OCI-LY3 (cell line): Measurements from ENCODE around the gene ZNF184.

ENCODE experiments used
- H2AFZ ChIP-seq: fragments of 200-600, 300-600 bp; shearing (Covaris generic); 2 replicates; pipeline ENCODE4 v1.6.0; 2014; ENCODE audit warnings: antibody characterized with exemption, low read depth, low read length
- H3K27ac ChIP-seq: fragments of 200-600, 300-600 bp; sonication (generic); 2 replicates; pipeline ENCODE4 v1.5.1; 2014; ENCODE audit warnings: mild to moderate bottlenecking, low read length, moderate library complexity, mixed read lengths
- H3K27me3 ChIP-seq: fragments of 200-600, 300-600 bp; sonication (generic); 2 replicates; pipeline ENCODE4 v1.6.1; 2014; ENCODE audit warnings: low read depth, low read length, mixed read lengths
- H3K36me3 ChIP-seq: fragments of 200-600, 300-600 bp; sonication (generic); replicated peaks from 2 replicates; pipeline ENCODE3; 2014; ENCODE audit warnings: low read depth, low read length, mixed read lengths
- H3K4me1 ChIP-seq: fragments of 300-600, 200-600 bp; sonication (generic); 2 replicates; pipeline ENCODE4 v1.6.1; 2014; ENCODE audit warnings: low read length, mixed read lengths
- H3K4me2 ChIP-seq: fragments of 200-600, 300-600 bp; sonication (generic); 2 replicates; pipeline ENCODE4 v1.6.1; 2014; ENCODE audit warnings: low read length, mixed read lengths
- H3K4me3 ChIP-seq: fragments of 300-600, 200-600 bp; sonication (generic); 2 replicates; pipeline ENCODE4 v1.5.1; 2014; ENCODE audit warnings: antibody characterized with exemption, mild to moderate bottlenecking, low read length, moderate library complexity
- H3K79me2 ChIP-seq: fragments of 300-600, 200-600 bp; shearing (Covaris generic); 2 replicates; pipeline ENCODE4 v1.6.1; 2014; ENCODE audit warnings: mild to moderate bottlenecking, low read length, mixed read lengths
- H3K9ac ChIP-seq: fragments of 300-600, 200-600 bp; shearing (Covaris generic); 2 replicates; pipeline ENCODE4 v1.6.0; 2014; ENCODE audit warnings: mild to moderate bottlenecking, low read length, moderate library complexity
- H3K9me3 ChIP-seq: fragments of 200-600, 300-600 bp; shearing (Covaris generic); 2 replicates; pipeline ENCODE4 v1.6.1; 2014; ENCODE audit warnings: low read length, mixed read lengths; ENCODE audit not compliant: insufficient read depth
- H4K20me1 ChIP-seq: fragments of 200-600, 300-600 bp; sonication (generic); 2 replicates; pipeline ENCODE4 v1.6.1; 2016; ENCODE audit warnings: low read length, mixed read lengths; ENCODE audit not compliant: insufficient read depth
- EZH2phosphoT487 ChIP-seq: fragments of 200-600 bp; shearing (Covaris generic); IDR thresholded peaks from 2 replicates; pipeline ENCODE4 v1.6.1; 2018; ENCODE audit warnings: antibody characterized with exemption, mixed run types, low read depth
- TF ChIP-seq, protein P1 (sequence below): fragments of 200-600, 300-600 bp; sonication (generic); IDR thresholded peaks from 2 replicates; pipeline ENCODE4 v1.5.1; 2014; ENCODE audit warnings: antibody characterized with exemption, low read length, low read depth

The ZNF184 gene

DNA sequence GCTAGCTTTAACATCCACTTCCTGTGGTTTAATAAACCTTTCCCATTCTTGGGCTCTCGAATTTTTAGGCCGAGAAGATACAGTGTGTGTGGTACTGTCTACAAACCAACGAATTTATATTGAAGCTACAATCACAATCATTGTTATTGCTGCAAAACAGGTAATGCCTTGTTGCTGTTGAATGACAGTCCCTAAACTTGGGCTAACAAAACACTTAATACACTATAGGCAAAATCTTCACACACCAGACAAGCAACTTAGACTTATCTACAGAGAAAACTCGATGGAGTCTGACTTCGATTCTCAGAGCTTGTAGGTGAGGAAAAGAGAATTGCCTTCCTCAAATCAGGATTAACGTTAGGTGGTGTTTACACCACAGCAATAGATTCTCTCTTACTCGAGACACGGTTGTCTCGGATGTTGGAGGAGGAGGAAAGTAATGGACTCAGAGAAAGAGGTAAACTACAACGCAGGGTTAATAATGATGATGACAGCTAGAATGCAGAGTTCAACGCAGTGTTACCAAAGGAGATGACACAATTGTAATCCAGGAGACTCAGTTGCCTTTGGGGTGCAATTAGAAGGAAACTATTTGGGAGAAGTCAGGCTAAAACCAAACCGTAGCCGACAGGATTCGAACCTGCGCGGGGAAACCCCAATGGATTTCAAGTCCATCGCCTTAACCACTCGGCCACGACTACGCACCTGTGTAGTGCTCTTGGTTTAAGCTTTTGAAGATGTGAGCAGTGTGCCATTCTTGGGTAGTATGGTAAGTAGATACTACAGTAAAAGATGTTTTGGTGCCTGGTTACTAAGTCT is 32.5 kb upstream of the ZNF184 start:
- H3K4me3 ChIP-seq, result peak overlapping the region; percentile 59
- no peaks in the 10 kb centered on the region for H3K9me3 ChIP-seq
- H3K36me3 ChIP-seq, result no peaks in the 10 kb centered on the region
- no peaks in the 10 kb centered on the region for H3K79me2 ChIP-seq
- H3K27me3 ChIP-seq, result no peaks in the 10 kb centered on the region
- peaks cover 31% of the 10 kb centered on the region for H3K4me1 ChIP-seq
- H3K4me2 ChIP-seq, result peak overlapping the region; percentile 90
- no peak overlapping the region for H2AFZ ChIP-seq
- no peaks in the 10 kb centered on the region for H4K20me1 ChIP-seq
- no peak overlapping the region for H3K27ac ChIP-seq
- TF ChIP-seq, protein P1, sequence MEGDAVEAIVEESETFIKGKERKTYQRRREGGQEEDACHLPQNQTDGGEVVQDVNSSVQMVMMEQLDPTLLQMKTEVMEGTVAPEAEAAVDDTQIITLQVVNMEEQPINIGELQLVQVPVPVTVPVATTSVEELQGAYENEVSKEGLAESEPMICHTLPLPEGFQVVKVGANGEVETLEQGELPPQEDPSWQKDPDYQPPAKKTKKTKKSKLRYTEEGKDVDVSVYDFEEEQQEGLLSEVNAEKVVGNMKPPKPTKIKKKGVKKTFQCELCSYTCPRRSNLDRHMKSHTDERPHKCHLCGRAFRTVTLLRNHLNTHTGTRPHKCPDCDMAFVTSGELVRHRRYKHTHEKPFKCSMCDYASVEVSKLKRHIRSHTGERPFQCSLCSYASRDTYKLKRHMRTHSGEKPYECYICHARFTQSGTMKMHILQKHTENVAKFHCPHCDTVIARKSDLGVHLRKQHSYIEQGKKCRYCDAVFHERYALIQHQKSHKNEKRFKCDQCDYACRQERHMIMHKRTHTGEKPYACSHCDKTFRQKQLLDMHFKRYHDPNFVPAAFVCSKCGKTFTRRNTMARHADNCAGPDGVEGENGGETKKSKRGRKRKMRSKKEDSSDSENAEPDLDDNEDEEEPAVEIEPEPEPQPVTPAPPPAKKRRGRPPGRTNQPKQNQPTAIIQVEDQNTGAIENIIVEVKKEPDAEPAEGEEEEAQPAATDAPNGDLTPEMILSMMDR, result no peak
- no peak for TF ChIP-seq EZH2phosphoT487
- H3K9ac ChIP-seq, result no peak overlapping the region

DNA sequence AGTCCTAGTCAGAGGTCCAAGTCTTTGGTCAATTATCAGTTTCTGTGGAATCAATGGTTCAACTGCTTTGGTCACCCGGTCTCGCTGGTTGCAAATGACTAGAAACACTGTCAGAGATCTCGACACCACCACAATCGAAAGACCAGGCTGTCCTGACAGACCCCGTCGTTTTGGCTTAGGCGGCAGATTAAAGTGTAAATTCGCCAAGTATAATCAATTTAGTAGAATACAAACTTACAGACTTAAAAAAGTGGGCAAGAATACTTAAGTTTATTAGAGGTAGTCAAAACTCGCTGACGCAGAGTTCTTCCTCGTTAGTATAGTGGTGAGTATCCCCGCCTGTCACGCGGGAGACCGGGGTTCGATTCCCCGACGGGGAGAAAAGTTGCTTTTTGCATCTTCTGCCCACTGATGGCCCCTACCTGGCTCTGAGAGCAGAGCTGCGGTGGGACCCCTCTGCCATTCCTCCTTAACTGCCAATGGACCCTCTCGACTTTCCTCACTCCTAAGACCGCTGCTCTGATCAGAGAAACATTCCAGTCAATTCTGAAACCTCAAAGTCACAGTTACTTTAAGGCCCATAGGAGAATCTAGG is 30.6 kb upstream of the ZNF184 start:
- Histone ChIP-seq H4K20me1 (no peaks in the 10 kb centered on the region), H3K27ac (peak overlapping the region; percentile 79), H3K9ac (peak overlapping the region; percentile 81), H3K4me1 (peaks cover 31% of the 10 kb centered on the region), H3K79me2 (no peaks in the 10 kb centered on the region), H3K9me3 (no peaks in the 10 kb centered on the region), H2AFZ (peak overlapping the region; percentile 78), H3K4me3 (peak overlapping the region; percentile 99), H3K4me2 (peak overlapping the region; percentile 90), H3K27me3 (no peaks in the 10 kb centered on the region), H3K36me3 (no peaks in the 10 kb centered on the region)
- TF ChIP-seq, protein P1, result no peak
- no peak for TF ChIP-seq EZH2phosphoT487

DNA sequence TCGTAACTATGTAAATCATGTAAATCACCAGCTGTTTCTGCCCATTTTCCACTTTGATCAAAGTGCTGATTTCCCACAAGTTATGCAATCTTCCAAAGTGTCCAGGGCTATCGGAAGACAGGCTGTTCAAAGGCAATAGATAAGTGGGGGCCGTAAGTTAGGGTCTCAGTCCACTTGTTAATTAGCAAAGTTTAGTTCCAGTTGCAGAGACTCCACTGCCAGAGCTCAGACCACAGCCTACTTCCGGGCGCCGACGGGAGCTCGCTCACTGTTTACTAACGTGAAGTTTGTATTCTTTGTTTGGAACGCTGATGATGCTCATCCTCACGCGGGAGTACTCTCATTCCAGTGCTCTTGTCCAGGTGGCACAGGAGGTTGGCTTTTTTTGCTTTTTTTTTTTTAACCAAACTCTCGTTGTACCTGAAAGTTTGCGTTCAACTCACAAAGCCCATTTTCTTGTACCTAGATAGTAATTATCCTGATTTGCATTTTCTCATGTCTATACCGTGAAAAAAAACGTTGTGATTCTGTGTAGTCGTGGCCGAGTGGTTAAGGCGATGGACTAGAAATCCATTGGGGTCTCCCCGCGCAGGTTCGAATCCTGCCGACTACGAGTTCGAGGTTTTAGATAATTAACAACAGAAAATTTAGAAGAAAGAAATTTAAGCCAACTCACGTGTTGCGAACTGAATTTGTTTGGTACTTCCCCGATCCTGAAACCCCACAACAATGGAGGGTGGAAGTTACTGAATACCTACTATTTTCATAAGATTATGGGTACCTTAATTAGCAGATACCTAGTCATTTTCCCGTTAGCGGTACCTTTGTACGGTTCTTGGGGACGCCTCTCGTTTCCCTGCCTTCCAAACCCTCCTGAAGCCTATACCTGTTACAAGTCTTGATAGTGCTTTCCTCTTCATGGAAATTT is 29.9 kb upstream of the ZNF184 start:
- H3K9ac ChIP-seq, result peak overlapping the region; percentile 81

More for the DNA sequence above, 29.9 kb upstream of the ZNF184 start:
- no peaks in the 10 kb centered on the region for H3K36me3 ChIP-seq
- H3K27me3 ChIP-seq, result no peaks in the 10 kb centered on the region
- no peaks in the 10 kb centered on the region for H4K20me1 ChIP-seq
- H3K4me1 ChIP-seq, result peaks cover 31% of the 10 kb centered on the region
- H2AFZ ChIP-seq, result peak overlapping the region; percentile 94
- H3K4me2 ChIP-seq, result peak overlapping the region; percentile 90
- TF ChIP-seq EZH2phosphoT487, result no peak
- TF ChIP-seq, protein P1, result no peak
- peak overlapping the region; percentile 99 for H3K4me3 ChIP-seq
- H3K27ac ChIP-seq, result peak overlapping the region; percentile 79
- H3K9me3 ChIP-seq, result no peaks in the 10 kb centered on the region
- H3K79me2 ChIP-seq, result no peaks in the 10 kb centered on the region
